Measurements from ENCODE around the gene LCN6.

Gene LCN6

DNA sequence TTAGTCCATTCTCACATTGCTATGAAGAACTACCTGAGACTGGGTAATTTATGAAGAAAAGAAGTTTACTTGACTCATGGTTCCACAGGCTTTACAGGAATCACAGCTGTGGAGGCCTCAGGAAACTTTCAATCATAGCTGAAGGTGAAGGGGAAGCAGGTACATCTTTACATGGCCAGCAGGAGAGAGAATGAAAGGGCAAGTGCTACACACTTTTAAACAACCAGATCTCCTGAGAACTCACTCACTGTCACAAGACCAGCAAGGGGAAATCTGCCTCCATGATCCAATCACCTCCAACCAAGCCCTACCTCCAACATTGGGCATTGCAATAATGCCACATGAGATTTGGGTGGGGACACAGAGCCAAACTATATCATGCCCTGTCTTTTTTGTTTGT, 3.5 kb upstream of the LCN6 start:
- H3K4me1 ChIP-seq (ENCODE audit: insufficient read depth, low read length) = no peaks in the 10 kb centered on the region
- no peak overlapping the region for H3K4me3 ChIP-seq (ENCODE audit: low read length)
- H3K36me3 ChIP-seq (ENCODE audit: insufficient read depth, low read length) = no peaks in the 10 kb centered on the region
- no peak overlapping the region for H2AFZ ChIP-seq (ENCODE audit: low read depth, low read length)
- peaks cover 11% of the 10 kb centered on the region for H3K27me3 ChIP-seq (ENCODE audit: insufficient read depth, low read length)
- H3K9me3 ChIP-seq (ENCODE audit: low read length) = peaks cover 7% of the 10 kb centered on the region

DNA sequence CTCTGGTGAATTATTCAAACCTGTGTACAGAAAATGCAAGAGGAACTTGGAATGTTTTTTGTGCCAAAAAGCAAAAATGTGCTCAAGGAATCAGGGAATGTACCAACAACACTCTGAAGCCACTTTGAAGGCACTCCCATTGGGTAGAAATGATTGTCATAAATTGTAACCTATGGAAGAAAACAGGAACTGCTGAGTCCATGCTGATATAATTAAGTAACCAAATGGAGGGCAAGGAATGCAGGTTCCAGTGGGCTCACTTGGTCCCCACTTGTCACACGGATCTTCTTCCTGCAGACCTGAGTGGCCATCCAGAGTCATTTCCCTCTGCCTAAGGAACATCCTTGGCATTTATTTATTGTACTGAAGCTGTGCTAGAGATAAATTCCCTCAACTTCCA, 2.9 kb upstream of the LCN6 start:
- H3K27me3 ChIP-seq (ENCODE audit: insufficient read depth, low read length) = peaks cover 11% of the 10 kb centered on the region
- H2AFZ ChIP-seq (ENCODE audit: low read depth, low read length) = no peak overlapping the region
- no peaks in the 10 kb centered on the region for H3K36me3 ChIP-seq (ENCODE audit: insufficient read depth, low read length)
- no peaks in the 10 kb centered on the region for H3K4me1 ChIP-seq (ENCODE audit: insufficient read depth, low read length)
- H3K9me3 ChIP-seq (ENCODE audit: low read length) = peaks cover 7% of the 10 kb centered on the region
- no peak overlapping the region for H3K4me3 ChIP-seq (ENCODE audit: low read length)

DNA sequence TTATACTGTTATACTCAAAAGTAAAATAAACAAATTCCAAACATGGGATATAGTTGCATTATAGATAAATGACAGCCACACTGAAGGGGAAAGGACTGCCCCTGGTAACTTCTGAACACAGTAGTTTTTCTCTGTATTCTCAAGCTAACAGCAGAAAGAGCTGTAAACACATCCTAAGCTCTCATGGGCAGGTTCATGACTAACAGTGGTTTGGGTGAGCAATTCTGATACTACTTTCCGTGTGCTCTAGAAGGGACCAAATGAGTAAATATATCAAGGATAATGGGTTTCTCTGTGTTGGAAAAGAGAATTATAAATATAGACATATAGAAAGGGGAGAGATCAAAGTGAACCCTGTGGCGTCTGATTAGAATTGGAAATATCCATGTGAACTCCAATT, 2.2 kb upstream of the LCN6 start:
- Histone ChIP-seq H2AFZ (ENCODE audit: low read depth, low read length) (no peak overlapping the region), H3K9me3 (ENCODE audit: low read length) (peaks cover 7% of the 10 kb centered on the region)

DNA sequence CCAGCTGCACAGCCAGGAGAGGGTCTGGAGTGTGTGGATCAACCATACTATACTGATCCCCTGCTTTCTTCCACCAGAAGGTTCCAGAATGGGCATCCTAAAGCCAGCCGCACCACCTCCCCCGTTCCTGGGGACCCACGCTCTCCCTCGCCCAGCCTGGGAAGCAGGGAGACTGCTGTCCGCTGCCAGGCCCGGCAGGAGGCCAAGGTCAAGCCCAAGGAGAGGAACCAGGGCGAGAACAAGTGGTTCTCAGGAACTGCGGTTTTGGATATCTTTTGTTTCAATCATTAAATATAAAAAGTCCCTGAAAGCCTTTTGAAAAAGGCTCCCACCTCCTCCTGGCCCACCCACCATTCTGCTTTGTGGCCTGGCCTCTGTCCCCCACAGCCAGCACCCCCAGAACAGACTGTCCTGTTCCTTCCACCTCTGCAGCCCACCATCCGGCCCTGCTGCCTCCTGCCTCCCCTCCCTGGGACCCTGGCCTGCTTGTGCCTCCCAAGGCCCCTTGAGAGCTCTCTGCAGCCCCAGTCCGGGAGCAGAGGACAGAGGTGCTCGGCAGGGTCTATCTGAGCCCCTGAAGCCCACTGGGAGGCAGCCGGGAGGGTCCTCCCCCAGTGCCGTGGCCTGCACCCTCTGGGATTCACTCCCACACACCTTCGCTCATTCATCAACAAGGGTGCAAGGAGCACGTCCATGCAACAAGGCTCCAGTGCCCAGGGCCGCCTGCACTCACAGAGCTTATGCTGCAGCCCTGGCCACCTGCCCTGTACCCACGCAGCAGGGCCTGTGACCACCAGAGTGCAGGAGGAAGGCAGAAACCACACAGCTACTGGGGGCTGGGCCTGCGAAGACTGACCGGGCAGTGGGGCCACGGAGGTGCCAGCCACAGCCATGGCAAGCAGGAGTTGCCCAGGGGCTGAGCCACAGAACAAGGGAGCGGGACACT, 614 bp upstream of the LCN6 start:
- Histone ChIP-seq H3K36me3 (ENCODE audit: insufficient read depth, low read length) (no peaks in the 10 kb centered on the region), H3K4me1 (ENCODE audit: insufficient read depth, low read length) (no peaks in the 10 kb centered on the region), H3K27me3 (ENCODE audit: insufficient read depth, low read length) (peaks cover 15% of the 10 kb centered on the region), H3K4me3 (ENCODE audit: low read length) (no peak overlapping the region), H3K9me3 (ENCODE audit: low read length) (peaks cover 7% of the 10 kb centered on the region), H2AFZ (ENCODE audit: low read depth, low read length) (no peak overlapping the region)

More for the DNA sequence above, 2.2 kb upstream of the LCN6 start:
- Histone ChIP-seq H3K27me3 (ENCODE audit: insufficient read depth, low read length) (peaks cover 13% of the 10 kb centered on the region), H3K36me3 (ENCODE audit: insufficient read depth, low read length) (no peaks in the 10 kb centered on the region), H3K4me3 (ENCODE audit: low read length) (no peak overlapping the region), H3K4me1 (ENCODE audit: insufficient read depth, low read length) (no peaks in the 10 kb centered on the region)

DNA sequence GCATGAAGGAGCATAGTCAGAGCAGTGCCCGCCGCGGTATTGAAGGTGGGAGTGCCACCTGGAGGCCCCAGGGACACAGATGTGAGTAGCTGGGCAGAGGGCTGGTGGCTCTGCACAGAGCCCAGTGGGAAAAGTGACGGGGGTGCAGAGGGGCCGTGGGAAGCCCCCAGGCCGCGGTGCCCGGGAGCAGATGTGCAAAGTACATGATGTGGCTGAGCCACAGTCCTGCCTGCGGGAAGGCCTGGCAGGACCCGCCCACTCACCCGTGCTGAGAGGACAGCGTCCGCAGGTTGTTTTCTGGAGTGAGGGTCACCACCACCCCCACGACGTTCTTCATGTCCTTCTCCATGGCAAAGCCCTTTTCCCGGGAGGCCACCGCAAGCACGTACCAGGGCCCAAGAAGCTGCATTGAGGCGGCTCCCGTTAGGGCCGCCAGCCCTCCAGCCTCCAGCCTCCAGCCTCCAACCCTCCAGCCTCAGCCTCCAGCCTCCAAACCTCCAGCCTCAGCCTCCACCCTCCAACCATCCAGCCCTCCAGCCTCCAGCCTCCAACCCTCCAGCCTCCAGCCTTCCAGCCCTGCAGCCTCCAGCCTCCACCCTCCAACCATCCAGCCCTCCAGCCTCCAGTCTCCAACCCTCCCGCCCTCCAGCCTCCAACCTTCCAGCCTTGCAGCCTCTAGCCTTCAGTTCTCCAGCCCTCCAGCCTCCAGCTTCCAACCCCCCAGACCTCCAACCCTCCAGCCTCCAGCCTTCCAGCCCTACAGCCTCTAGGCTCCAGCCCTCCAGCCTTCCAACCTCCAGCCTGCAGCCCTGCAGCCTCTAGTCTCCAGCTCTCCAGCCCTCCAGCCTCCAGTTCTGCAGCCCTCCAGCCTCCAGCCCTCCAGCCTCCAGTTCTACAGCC, 914 bp downstream of the LCN6 start:
- no peaks in the 10 kb centered on the region for H3K36me3 ChIP-seq (ENCODE audit: insufficient read depth, low read length)
- no peak overlapping the region for H2AFZ ChIP-seq (ENCODE audit: low read depth, low read length)
- peaks cover 21% of the 10 kb centered on the region for H3K27me3 ChIP-seq (ENCODE audit: insufficient read depth, low read length)
- peaks cover 5% of the 10 kb centered on the region for H3K4me1 ChIP-seq (ENCODE audit: insufficient read depth, low read length)
- peaks cover 7% of the 10 kb centered on the region for H3K9me3 ChIP-seq (ENCODE audit: low read length)
- no peak overlapping the region for H3K4me3 ChIP-seq (ENCODE audit: low read length)

DNA sequence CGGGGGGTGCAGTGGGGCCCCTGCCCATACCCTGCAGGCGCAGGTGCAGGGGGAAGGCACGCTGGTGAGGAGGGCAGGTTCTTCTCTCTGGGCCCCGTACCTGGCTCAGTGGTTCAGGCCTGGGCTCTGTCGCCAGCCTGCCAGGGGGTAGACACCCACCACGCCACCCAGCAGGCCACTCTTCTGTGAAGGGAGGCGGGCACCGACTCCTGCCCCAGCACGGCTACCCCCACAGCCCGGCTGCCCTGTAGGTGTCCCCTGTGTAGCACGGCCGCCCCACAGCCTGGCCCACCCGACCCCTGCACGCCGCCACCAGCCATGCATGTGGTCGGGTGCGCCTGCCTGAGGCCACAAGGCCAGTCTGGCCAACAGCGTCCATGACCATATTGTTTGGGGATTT, 1.7 kb downstream of the LCN6 start:
- Histone ChIP-seq H3K9me3 (ENCODE audit: low read length) (peaks cover under 1% of the 10 kb centered on the region), H2AFZ (ENCODE audit: low read depth, low read length) (no peak overlapping the region), H3K36me3 (ENCODE audit: insufficient read depth, low read length) (no peaks in the 10 kb centered on the region), H3K4me3 (ENCODE audit: low read length) (no peak overlapping the region), H3K27me3 (ENCODE audit: insufficient read depth, low read length) (peaks cover 28% of the 10 kb centered on the region), H3K4me1 (ENCODE audit: insufficient read depth, low read length) (peaks cover 5% of the 10 kb centered on the region)

DNA sequence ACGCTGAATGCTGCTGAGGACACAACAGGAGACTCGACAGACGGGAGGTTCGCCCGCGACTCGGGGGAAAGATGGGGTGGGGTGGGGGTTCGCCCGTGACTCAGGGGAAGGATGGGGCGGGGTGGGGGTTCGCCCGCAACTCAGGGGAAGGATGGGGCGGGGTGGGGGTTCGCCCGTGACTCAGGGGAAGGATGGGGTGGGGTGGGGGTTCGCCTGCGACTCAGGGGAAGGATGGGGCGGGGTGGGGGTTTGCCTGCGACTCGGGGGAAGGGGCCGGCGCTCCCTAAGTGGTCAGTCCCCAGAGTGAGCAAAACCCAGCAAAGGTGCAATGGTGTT, 2.2 kb downstream of the LCN6 start:
- H3K27me3 ChIP-seq (ENCODE audit: insufficient read depth, low read length) = peaks cover 32% of the 10 kb centered on the region
- H3K4me3 ChIP-seq (ENCODE audit: low read length) = no peak overlapping the region
- peaks cover 5% of the 10 kb centered on the region for H3K4me1 ChIP-seq (ENCODE audit: insufficient read depth, low read length)
- H2AFZ ChIP-seq (ENCODE audit: low read depth, low read length) = no peak overlapping the region
- H3K36me3 ChIP-seq (ENCODE audit: insufficient read depth, low read length) = no peaks in the 10 kb centered on the region
- H3K9me3 ChIP-seq (ENCODE audit: low read length) = no peaks in the 10 kb centered on the region

DNA sequence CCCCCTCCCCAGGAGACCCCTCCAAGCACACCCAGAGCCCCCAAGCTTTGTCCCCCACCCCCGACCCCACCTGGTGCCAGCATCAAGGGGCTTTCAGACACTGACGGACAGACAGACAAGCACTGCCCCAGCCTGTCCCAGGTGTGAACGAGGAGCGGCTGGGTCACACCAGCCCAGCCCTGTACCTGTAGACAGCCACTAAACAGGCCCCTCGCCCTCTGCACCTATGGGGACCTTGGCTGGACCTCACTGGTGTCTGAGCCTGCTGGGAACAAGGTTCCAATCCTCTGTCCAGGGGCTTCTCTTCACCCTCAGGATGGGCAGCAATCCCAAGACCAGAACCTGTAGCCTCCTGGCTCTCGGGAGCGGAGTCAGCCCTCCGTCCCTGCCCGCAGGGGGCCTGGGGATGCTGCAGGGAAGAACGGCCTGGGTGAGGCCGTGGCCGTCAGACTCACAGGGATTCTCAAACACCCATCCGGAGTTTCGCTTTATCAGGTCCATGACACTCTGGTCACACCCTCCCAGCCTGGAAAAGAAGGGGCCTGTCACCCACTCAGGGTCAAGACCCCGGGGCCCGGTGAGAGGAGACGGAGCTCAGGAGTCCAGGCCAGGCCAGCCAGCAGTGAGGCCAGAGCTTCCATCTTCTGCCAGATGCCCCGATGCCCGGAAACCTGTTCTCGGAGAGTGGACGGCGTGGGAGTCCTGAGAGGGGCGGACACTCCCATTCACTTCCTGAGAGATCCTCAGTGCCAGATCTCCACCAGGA, 2.8 kb downstream of the LCN6 start:
- Histone ChIP-seq H3K4me1 (ENCODE audit: insufficient read depth, low read length) (peaks cover 5% of the 10 kb centered on the region), H2AFZ (ENCODE audit: low read depth, low read length) (no peak overlapping the region), H3K27me3 (ENCODE audit: insufficient read depth, low read length) (peaks cover 36% of the 10 kb centered on the region), H3K4me3 (ENCODE audit: low read length) (no peak overlapping the region), H3K9me3 (ENCODE audit: low read length) (no peaks in the 10 kb centered on the region), H3K36me3 (ENCODE audit: insufficient read depth, low read length) (no peaks in the 10 kb centered on the region)

DNA sequence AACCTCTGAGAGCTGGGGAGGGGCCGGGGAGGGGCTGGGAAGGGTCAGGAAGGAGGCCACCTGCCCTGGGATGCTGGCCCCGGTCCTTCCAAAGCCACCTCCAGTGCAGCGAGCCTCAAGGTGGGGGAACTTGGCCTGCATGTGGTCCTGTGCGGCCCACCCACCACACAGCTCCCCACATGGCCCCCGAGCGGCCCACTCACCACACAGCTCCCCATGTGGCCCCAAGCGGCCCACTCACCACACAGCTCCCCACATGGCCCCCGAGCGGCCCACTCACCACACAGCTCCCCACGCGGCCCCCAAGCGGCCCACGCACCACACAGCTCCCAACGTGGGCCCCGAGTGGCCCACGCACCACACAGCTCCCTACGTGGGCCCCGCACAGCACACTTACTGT, 3.6 kb downstream of the LCN6 start:
- H3K4me1 ChIP-seq (ENCODE audit: insufficient read depth, low read length) = peaks cover 5% of the 10 kb centered on the region
- H3K9me3 ChIP-seq (ENCODE audit: low read length) = no peaks in the 10 kb centered on the region
- H3K4me3 ChIP-seq (ENCODE audit: low read length) = no peak overlapping the region
- no peaks in the 10 kb centered on the region for H3K36me3 ChIP-seq (ENCODE audit: insufficient read depth, low read length)
- peaks cover 43% of the 10 kb centered on the region for H3K27me3 ChIP-seq (ENCODE audit: insufficient read depth, low read length)
- H2AFZ ChIP-seq (ENCODE audit: low read depth, low read length) = no peak overlapping the region

DNA sequence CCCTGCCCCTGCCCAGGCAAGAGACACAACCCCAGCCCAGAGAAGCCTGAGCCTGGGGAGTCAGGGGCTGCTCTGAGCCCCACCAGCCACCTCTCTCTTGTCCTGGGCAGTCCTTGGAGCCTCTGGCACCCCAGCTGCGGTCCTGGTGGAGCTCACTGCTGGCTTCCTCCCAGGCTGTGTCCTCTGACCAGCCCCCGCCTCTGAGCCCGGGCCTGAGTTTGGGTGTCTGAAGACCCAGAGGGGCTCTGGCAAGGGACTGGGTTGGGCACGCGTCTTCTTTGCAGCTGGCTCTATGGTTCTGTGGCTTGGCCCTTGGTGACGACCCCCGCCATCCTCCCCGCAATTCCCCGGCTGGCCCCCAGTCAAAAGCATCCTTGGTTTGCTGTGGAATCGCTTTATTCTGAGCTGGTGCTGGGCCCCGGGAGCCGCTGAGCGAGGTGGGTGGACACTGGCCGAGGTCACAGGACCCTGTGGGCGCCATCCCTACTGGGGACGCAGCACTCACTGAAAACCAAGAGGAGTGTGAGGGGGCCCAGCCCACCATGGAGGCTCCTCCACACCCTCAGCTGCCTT, 4.6 kb downstream of the LCN6 start:
- Histone ChIP-seq H3K36me3 (ENCODE audit: insufficient read depth, low read length) (no peaks in the 10 kb centered on the region), H3K9me3 (ENCODE audit: low read length) (peaks cover 8% of the 10 kb centered on the region), H3K4me1 (ENCODE audit: insufficient read depth, low read length) (peaks cover 5% of the 10 kb centered on the region), H2AFZ (ENCODE audit: low read depth, low read length) (no peak overlapping the region), H3K4me3 (ENCODE audit: low read length) (no peak overlapping the region), H3K27me3 (ENCODE audit: insufficient read depth, low read length) (peaks cover 42% of the 10 kb centered on the region)

DNA sequence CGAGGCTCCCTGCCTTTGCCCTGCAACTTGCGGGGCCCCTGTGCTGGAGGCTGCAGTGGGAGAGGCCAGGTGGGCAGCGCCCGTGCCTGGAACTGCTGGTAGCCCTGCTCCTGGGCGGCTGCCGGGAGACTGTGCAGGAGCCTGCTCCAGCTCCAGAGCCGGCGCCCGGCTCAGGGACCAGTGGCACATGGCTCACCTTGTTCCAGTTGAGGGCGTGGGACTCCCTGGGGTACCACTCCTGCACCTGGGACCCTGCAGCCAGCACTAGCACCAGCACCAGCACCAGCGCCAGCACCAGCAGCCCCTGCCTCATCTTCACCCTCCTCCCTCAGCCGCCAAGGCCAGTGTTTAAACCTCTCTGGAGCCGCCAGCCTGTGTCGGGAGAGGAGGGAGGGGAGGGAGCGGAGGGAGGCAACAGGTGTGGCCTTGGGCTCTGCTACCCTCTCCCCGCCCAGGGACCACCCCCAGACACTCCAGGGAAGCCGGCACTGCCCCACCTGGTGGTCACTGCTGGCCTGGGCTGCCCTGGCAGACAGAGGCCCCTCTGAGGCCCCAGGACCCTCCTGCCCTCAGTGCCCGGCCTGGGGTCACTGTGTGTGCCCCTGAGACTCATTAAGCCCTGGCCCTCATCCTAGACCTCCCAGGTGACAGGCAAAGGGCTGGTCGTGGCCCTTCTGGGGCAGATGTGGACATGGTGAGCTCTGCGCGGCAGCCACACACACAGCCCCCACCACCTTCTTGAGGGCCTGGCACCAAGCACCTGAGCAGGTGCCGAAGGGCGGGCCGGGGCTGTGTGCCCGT, 5.5 kb downstream of the LCN6 start, which contains the start of gene LCN10:
LCN10 (minus strand) TSS at position 350 of the 801 bp plus-strand sequence; CDS start at position 313, 37 bp downstream.
- Histone ChIP-seq H3K27me3 (ENCODE audit: insufficient read depth, low read length) (peaks cover 42% of the 10 kb centered on the region), H3K9me3 (ENCODE audit: low read length) (peaks cover 10% of the 10 kb centered on the region), H3K36me3 (ENCODE audit: insufficient read depth, low read length) (no peaks in the 10 kb centered on the region), H2AFZ (ENCODE audit: low read depth, low read length) (no peak within 1 kb of the TSS), H3K4me1 (ENCODE audit: insufficient read depth, low read length) (peaks cover 5% of the 10 kb centered on the region), H3K4me3 (ENCODE audit: low read length) (no peak within 1 kb of the TSS)

All from neuron (in vitro differentiated cells).